Measurements from ENCODE around the gene NDUFS2. TPM values are rescaled to one million over a fixed set of nuclear protein-coding genes. Genes with fewer than 3 reads are reported as not detected.

The NDUFS2 gene
- polyA plus RNA-seq, 1 experiment, result 129 TPM

DNA sequence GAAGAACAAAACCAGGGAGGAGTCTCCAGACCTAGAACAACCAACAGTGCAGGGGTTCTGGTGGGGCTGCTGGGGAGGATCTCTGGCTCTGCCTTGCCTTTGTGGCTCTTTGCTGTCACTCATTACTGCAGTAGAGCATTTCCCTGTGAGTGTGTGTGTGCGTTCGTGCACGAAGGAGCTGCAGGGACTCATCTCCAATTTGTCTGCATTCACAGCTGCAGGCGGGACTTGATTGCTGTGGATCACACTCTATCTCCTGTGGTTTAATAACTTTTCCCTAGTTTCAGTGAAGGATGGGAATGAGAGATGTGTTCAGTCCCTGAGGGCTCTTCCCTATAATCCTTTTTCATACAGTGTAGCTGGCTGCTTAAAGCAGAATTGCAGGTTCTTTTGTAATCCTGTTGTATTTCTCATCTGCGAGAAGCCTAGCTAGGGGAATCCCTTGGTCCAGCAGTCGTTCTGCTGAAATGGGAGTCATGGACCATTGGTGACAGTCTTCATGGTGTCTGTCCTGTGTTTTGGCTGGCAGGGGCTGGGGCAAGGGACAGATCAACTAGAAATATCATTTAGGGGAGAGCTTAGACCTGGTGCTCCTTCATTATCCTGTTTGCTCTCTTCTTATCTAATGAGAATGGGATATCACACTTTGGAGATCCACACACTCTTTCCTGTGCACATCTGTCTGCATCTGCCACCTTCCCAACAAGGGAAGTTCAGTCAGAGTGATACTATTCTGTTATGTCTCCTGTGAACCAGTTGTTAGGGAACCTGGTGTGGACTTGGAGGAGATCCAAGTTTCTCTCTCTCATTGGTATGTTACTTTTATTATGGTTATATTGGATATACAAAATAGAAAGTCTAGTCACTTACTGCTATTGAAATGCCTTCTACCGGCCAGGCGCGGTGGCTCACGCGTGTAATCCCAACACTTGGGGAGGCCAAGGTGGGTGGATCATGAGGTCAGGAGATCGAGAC, 59.4 kb downstream of the NDUFS2 start:
- ChIA-PET CTCF (interaction anchor here (1.2 to 2.7 kb wide), 4 partner anchors 23 to 36 kb away, joined by 3 to 13 read pairs (median 4); partner anchors contain the start of gene TOMM40L), POLR2A (no interaction called here)
- Histone ChIP-seq H3K4me3 (ENCODE audit: low read depth, low read length) (no peak overlapping the region), H3K36me3 (ENCODE audit: control insufficient read depth, insufficient read depth, low read length) (no peaks in the 10 kb centered on the region), H3K27me3 (ENCODE audit: control insufficient read depth, insufficient read depth, low read length) (peaks cover 32% of the 10 kb centered on the region)
- no peak for DNase-seq (ENCODE audit: low read depth)
- TF ChIP-seq, protein P1, sequence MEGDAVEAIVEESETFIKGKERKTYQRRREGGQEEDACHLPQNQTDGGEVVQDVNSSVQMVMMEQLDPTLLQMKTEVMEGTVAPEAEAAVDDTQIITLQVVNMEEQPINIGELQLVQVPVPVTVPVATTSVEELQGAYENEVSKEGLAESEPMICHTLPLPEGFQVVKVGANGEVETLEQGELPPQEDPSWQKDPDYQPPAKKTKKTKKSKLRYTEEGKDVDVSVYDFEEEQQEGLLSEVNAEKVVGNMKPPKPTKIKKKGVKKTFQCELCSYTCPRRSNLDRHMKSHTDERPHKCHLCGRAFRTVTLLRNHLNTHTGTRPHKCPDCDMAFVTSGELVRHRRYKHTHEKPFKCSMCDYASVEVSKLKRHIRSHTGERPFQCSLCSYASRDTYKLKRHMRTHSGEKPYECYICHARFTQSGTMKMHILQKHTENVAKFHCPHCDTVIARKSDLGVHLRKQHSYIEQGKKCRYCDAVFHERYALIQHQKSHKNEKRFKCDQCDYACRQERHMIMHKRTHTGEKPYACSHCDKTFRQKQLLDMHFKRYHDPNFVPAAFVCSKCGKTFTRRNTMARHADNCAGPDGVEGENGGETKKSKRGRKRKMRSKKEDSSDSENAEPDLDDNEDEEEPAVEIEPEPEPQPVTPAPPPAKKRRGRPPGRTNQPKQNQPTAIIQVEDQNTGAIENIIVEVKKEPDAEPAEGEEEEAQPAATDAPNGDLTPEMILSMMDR (IDR thresholded peaks at IDR 0.05; ENCODE audit: insufficient read depth, low read depth, low read length), result no peak

Other genes with a start within 250 kb of the NDUFS2 start
- not detected in 2 replicates for gene ITLN2, start 247.6 kb upstream of the NDUFS2 start, polyA plus RNA-seq (2011; rRNA removed)
- 1.3 and 1.8 TPM in 2 replicates for gene F11R, start 181.2 kb upstream of the NDUFS2 start, polyA plus RNA-seq (2011; rRNA removed)
- 0.22 and 0.26 TPM in 2 replicates for gene TSTD1, start 163.4 kb upstream of the NDUFS2 start, polyA plus RNA-seq (2011; rRNA removed)
- gene USF1, start 156.4 kb upstream of the NDUFS2 start, polyA plus RNA-seq (2011; rRNA removed), result 33.0 and 40.4 TPM in 2 replicates
- gene ARHGAP30, start 132.5 kb upstream of the NDUFS2 start, polyA plus RNA-seq (2011; rRNA removed), result not detected in 2 replicates
- 0.05 TPM in 1 of 2 replicates, not detected in the other for gene NECTIN4, start 112.8 kb upstream of the NDUFS2 start, polyA plus RNA-seq (2011; rRNA removed)
- gene KLHDC9, start 104.0 kb upstream of the NDUFS2 start, polyA plus RNA-seq (2011; rRNA removed), result 3.9 and 5.8 TPM in 2 replicates
- 32.9 and 66.0 TPM in 2 replicates for gene PFDN2, start 84.3 kb upstream of the NDUFS2 start, polyA plus RNA-seq (2011; rRNA removed)
- gene NIT1, start 84.3 kb upstream of the NDUFS2 start, polyA plus RNA-seq (2011; rRNA removed), result 24.2 and 36.7 TPM in 2 replicates
- gene DEDD, start 69.7 kb upstream of the NDUFS2 start, polyA plus RNA-seq (2011; rRNA removed), result 46.4 and 74.0 TPM in 2 replicates
- gene UFC1, start 48.4 kb upstream of the NDUFS2 start, polyA plus RNA-seq (2011; rRNA removed), result 89.4 and 134 TPM in 2 replicates
- 13.5 and 19.3 TPM in 2 replicates for gene USP21, start 42.9 kb upstream of the NDUFS2 start, polyA plus RNA-seq (2011; rRNA removed)
- 17.6 and 29.7 TPM in 2 replicates for gene PPOX, start 35.9 kb upstream of the NDUFS2 start, polyA plus RNA-seq (2011; rRNA removed)
- 24.7 and 39.0 TPM in 2 replicates for gene B4GALT3, start 24.9 kb upstream of the NDUFS2 start, polyA plus RNA-seq (2011; rRNA removed)
- gene ADAMTS4, start 3.3 kb upstream of the NDUFS2 start, polyA plus RNA-seq (2011; rRNA removed), result 0.99 and 1.3 TPM in 2 replicates
- 0.38 and 0.47 TPM in 2 replicates for gene FCER1G, start 12.9 kb downstream of the NDUFS2 start, polyA plus RNA-seq (2011; rRNA removed)
- not detected in 2 replicates for gene APOA2, start 21.3 kb downstream of the NDUFS2 start, polyA plus RNA-seq (2011; rRNA removed)
- gene TOMM40L, start 23.7 kb downstream of the NDUFS2 start, polyA plus RNA-seq (2011; rRNA removed), result 9.6 and 13.1 TPM in 2 replicates
- not detected in 2 replicates for gene NR1I3, start 35.8 kb downstream of the NDUFS2 start, polyA plus RNA-seq (2011; rRNA removed)
- not detected in 2 replicates for gene PCP4L1, start 56.4 kb downstream of the NDUFS2 start, polyA plus RNA-seq (2011; rRNA removed)
- gene MPZ, start 107.6 kb downstream of the NDUFS2 start, polyA plus RNA-seq (2011; rRNA removed), result 0.42 and 0.69 TPM in 2 replicates
- 275 and 315 TPM in 2 replicates for gene SDHC, start 112.0 kb downstream of the NDUFS2 start, polyA plus RNA-seq (2011; rRNA removed)
- gene CFAP126, start 165.5 kb downstream of the NDUFS2 start, polyA plus RNA-seq (2011; rRNA removed), result not detected in 2 replicates